Activated CD4-positive, CD25-positive, alpha-beta regulatory T cell treated with anti-CD3 and anti-CD28 coated beads, Interleukin-2, amount 50 U/mL, for 16 hours (primary cell): ENCODE measurements around the gene KLHL10.

Experiments
- DNase-seq: peaks from one replicate; pipeline ENCODE4 v3.0.0-alpha.2; 2020; ENCODE audit warnings: low read depth, low spot score

KLHL10 gene

DNA sequence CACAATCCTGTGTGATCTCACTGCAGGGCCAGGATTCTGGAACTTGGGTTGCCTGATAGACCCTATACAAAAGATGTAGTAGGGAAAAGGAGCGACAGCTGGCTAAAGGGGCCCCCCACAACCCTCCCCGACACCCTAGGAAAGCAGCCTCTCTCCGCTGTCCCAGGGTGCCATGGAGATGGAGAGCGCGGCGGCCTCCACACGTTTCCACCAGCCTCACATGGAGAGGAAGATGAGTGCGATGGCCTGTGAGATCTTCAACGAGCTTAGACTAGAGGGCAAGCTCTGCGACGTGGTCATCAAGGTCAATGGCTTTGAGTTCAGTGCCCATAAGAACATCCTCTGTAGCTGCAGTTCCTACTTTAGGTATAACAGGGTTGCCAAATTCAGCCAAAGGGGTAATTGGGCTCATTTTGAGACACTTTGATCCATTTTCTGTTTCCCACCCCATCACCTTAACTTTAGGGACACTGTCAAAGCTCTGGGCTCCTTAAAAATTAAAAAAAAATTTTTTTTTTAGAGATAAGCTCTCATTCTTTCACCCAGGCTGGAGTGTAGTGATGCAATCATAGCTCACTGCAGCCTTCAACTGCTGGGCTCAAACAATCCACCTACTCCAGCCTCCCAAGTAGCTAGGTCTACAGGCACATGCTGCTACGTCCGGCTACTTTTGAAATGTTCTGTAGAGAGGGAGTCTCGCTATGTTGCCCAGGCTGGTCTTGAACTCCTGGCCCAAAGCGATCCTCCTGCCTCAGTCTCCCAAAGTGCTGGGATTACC lies at the start of gene KLHL10:
Gene KLHL10 (plus strand): TSS at position 65 of the 778 bp plus-strand sequence. CDS start 108 bp downstream, at position 173.
- DNase-seq = no peak

DNA sequence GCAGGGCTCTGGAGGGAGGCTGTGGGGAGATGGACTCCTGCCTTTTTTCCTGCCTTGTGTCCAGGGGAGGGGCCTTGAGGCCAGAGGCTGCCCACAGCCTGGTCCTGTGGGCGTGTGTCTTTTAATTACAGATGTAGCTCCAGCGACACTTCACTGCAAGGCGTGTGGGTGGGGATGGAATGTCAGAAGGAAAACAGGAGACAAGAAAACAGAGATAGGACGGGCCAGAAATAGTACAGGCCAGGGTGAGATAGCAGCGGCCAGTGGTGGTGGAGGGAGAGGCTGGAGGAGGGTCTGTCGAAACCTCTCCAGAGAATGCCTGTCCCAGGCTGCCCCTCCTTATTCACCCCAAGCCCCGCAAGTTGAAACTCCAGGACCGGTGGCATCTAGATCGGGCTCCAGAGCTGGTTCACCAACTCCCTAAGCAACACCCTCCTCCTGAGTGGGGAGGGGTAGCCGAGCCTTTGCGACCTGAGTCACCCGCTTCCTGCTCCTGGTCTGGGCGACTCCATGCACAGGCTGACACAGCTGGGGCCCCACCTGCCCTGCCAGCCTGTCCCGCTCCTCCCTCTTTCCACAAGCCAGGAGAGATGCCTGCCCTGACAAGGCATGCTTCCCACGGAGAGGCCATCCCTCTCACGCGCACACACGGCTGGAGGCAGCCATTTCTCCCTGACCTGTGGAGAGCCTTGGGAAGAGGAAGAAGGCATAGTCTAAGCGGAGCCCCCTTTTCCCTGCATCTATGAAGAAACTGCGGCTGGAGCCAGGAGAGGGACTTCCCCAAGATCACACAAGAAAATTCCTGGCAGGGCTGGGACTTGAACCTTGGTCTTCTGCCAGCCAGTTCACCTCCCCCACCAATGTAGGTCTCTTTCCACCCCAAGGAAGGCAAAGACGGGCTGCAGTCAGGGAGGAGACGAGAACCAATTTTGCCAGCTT lies 44.5 kb upstream of the KLHL10 start:
- DNase-seq = no peak

DNA sequence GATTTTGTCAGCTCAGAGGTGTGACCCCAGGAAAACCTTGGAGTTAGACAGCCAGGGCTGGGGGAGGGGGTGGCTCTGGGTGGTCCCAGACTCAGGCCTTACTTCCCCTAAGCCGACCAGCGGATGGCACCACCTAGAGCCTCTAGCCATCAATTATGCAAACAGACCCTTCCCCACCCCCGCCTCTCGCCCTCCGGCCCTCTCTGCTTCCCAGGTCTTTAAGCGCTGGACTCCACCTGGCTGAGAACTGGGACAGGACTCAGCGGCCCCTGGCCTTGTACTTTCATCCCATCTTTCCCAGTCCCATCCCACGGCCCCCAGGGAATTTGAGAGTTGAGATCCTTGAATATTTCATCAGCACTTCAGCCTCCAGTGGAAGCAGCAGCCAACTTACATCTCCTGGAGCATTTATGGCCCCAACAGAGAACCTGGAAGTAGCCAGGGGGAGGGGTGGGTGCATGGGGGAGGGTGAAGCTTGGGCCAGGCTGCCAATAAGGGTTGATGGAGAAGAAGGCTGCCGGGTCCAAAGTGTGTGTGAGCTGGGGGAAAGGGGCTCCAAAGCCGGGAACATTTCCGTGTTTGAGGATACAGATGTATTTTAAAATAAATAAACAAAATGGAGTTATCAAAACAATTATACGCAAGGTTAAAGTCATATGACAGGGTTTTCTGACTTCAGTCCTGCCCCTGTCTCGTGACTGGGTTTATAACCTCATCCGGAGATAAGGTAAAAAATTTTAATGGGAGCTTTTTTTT lies 43.7 kb upstream of the KLHL10 start:
- no peak for DNase-seq

DNA sequence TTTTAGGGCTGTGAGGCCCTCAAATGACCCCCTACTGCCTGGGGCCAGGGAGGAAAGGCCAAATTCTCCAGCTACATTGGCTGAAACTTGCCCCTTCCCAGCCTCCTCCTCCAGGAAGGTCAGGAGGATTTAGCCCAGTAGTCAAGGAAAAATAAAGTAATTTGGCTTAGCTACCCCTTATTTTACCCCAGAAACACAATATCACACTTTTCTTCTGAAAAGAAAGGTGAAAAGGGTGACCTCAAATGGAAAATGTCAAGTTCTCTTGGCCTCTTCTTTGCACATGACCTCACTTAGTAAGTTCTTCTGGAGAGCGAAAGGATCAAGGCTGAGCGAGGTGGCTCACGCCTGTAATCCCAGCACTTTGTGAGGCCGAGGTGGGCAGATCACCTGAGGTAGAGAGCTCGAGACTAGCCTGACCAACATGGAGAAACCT lies 43.1 kb upstream of the KLHL10 start:
- DNase-seq = no peak

DNA sequence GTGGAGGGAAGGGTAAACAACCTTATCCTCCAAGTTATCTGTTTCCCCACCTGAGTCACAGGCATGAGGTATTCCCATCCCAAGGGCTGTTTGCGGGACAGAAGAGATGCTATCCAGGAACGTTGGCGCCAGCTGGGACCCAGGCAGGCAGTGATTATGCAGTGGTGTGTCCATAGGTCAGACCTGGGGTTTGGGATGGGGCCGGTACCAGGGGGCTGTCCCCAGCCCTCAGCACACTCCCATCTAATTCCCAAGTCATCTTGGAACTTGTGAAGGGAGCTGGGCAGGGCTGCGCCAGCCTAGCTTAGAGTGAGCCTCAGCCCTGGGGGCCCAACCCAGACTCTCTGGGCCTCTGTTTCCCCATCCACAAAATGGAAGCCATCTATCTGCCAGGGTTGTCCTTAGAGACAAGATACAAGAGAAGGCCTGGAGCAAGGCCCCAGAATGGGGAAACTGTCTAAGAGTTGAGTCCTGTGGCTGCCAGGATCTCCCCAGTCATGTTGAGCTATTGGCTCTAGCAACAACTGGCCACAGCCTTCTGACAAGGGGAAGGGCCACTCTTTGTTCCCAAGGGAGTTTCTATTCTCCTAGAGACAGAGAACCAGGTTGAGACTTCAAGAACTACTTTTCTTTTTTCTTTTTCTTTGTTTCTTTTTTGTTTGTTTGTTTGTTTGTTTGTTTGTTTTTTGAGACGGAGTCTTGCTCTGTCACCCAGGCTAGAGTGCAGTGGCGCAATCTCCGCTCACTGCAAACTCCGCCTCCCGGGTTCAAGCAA lies 41.3 kb upstream of the KLHL10 start:
- no peak for DNase-seq

DNA sequence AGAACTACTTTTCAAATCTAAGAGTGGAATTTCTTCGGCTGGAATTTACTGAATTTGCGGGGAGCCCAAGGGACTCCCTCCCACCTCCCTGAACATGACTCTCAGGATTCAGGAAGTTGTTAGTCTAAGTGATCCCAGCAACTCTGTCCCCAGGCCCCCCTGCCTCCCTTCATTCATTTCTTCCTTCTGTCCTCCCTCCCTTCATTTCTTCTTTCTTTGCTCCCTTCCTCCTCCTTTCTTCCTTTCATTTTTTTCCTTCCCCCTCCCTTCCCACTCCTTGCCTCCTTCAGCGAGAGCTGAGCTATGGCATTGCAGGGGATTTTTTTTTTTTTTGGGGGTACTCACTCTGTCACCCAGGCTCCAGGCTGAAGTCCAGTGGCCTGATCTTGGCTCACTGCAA lies 40.2 kb upstream of the KLHL10 start:
- DNase-seq = no peak

DNA sequence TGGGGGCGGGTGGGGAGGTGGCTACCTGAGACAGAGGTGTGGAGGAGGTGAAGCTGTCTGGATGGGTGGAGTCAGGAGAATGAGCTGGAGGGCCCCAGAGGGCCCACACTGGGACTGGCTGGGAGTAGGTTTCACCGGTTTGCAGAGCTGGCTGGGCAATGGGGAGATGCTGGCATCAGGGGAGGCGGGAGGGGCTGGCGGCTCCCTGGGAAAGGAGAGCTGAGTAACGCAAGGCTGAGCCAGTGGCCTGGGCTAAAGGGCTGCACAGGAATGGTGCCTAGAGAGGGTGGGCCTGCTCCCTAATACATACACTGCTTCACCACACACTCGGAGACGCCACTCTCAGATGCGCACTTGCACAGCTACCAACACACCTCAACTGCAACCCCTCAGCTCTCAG lies 38.3 kb upstream of the KLHL10 start:
- no peak for DNase-seq

DNA sequence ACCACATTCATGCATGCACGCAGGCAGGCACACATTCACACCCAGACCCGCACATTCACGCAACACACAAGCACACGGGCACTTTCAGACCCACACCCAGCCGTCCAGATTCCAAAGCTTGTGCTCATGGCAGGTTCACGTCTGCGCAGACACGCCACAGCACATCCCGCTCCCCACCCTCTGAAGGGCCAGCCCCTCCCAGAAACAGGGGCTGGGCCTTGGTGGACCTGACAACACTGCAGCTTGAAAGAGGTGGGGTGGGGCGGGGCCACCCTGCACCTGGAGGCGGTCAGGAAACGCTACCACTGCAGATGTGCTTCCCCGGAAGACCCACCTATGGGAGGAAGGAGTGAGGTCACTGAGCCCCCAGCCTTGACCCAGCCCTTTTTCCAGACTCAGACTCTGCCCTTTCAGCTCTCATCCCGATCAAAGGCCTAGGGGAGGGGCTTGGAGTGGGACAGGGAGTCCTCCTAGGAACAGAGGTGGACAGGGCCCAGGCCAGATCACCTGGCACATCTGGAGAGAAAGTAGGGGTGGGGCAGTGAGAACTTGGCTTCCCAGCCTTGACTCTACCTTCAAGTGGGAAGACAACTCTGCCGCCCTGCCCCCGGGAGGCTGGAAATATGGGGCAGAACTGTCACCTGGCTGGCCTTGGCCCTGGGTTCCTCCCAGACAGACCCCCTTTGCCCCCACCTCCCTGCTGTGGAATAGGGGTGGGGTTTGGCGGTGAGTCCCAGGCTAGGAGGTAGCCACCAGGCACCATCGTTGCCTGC lies 36.8 kb upstream of the KLHL10 start:
- no peak for DNase-seq

DNA sequence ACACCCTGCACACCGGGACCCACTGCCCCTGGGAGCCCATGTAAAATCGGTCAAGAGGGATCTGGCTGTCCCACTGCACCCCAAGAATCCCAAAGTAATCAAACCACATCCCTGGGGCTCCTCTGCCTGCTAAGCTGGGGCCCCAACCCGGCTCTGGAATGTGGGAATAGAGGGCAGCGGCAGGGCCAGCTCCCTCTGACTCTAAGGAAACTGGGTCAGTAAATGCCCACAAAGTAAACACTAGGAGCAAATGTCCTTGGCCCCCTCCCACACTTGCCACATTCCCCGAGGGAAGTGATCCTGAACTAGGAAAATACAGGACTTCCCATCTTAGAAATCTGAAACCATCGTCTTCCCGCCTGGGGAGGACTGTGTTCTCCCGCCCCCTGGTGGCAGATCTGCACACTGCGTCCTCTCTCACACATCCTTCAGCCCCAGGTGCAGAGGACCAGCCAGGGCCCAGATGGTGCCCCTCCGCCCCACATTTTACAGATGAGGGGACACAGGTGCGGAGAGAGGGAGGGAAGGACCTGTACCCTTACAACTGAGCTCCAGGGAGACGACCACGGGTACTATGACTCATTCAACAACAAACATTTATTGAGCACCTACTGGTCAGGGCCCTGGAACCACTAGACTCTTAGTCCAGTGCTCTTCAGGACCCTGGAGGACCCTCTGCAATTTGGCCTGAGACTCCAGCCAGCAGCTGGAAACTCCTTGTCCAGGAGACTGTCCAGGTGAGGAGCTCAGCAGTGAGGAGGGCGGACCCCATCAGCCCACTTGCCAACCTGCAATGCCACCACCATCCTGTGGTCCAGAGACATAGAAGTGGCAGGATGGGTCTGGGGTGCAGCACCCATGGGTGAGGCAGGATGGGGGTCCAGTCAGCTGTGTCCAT lies 36.0 kb upstream of the KLHL10 start:
- DNase-seq = peak; percentile 56

DNA sequence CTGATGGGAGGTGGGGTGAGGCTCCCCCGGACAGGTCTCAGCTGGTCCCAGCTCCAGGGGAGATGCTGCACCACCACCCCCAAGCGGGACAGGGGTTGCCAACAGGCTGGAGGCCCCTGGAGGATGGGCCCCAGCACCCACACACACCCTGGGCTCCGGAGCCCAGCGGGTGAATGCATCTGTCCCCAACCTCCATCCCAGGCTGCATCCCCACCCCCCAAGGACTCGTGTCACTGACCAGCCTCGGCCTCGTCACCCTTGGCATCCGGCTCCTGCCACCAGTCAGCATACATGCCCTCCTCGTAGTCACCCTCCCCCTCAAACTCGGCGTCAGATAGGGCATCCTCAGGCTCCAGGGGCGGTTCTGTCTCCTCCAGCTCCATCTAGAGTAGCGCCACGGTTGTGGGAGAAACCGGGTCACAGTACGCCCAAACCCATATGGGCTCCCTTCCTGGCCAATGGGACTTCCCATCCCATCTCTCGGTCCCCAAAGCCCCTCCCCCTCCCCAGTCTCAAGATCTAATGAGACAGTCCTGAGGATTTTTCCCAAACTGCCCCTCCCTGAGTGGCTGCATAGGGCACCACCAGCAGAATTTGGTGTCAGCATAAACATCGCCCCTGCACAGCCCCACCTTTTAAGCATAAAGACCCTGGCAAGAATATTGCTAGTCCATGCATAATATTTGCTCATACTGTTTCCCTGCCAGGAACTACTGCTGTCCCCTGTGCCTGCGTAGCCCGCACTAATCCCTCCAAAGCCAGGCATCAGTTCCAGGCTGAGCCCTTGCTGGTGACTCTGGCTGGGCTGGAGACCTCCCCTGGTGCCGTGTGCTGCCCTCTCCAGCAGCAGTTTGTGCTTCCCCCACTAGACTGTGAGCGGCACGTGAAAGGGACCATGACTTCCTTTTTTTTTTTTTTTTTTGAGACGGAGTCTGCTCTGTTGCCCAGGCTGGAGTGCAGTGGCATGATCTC lies 34.3 kb upstream of the KLHL10 start:
- no peak for DNase-seq

DNA sequence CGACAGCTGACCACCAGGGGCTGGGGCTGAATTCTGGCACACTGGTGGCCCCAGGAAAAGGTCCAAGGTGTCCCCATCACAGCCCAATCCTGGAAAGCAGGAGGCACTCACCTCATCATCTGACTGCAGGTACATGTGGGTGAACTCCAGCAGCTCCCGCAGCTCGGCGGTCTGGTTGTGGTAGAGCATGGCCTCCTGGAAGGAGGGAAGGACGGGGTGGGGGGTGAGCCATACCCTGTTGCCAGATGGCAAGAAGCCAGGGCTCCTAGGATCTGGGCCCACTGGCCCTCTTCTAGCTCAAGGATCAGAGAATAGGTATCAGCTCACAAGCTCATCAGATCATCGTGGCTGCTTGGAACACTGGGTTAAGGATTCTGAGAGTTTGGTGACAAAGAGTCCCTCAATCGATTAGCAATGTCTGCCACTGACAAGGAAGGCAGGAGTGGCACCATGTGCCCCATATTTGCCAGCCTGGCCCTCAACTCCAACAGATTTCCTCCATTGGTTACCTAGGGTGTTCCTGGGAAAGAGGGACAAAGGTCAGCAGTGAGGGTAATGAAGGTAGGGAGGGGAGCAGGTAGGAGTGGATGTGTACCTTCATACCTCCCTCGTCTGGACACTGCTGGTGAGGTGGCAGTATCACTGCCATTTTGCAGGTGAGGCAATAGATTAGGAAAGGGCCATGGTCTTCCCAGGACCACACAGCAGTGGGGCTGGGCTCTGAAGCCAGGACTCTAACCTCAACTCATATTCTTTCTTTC lies 30.8 kb upstream of the KLHL10 start:
- DNase-seq = no peak

DNA sequence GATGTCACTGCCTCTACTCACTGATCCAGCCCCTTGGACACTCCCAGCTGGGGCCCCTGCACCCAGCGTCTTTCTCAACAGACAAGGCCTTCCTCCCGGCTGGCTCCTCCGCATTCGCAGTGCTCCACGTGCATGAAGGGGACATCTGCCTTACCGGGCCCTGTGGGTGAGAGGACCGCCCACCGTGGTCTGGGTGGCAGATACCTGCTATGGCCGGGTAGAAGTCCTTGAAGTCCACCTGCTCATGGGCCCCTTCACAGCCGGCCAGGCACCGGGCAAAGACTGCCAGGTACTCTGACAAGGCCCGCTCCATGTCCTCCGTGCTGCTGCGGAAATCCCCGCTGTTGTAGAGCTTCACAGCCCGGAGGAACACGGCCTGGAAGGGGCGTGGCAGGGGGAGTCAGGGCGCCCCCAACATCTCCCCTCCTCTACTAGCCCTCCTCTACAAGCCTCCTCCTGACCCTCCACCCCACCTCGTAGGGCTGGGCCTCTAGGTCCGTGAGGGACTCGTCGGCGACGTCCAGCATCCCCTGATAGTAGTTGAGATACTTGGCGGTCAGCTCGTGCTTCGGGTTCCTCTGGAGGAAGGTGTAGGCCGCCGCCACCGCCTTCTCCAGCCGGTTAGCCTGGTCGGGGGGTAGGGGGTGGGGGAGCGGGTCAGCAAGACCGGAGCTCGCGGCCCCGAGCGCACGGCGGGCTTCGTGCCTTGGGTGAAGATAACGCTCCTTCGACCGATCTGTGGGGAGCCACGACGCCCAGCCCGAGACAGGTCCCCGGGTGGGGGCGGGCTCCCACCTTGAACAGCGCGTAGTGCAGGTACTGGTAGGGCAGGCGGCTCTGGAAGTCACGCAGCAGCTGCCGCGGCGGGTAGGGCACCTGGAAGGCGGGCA lies 26.7 kb upstream of the KLHL10 start:
- DNase-seq = no peak

DNA sequence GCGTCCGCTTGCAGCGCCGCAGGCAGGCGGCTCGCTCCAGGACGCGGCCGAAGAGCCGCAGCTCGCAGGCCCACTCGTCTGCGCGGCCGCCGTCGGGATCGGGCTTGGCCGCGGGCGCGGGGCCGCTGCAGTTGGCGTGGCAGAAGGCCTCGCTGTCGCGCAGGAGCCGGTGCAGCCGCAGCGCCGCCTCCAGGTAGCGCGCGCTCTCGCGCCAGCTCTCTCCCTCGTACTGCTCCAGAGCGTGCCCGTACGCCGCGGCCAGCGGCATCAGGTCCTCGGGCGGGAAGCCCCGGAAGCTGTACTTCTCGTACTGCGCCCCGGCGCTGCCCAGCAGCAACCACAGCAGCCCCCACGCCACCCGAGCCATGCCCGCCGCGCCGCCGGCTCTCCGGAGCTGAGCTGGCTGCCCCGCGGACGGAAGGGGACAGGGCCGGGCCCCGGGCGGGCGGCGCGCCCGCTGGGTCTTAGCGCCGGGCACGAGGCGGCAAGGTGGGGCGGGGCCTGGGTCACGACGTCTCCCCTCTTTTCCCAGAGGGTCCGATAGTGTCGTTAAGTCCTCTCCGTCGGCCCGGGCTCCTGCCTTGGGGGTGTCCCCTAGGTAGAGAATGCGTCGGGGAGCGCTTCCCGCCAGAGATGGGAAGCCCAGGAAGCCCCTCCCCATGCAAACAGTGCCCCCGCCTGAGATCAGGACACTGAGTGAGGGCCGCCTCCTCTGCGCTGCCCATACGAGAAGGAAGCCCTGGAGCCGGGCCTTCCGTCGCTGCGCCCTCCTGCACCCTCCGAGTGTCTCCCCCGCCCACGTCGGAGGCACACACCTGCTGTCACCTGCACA lies 25.9 kb upstream of the KLHL10 start, which contains the start of gene P3H4:
Gene P3H4 (minus strand): TSS at position 401 of the 832 bp plus-strand sequence. CDS start 34 bp downstream, at position 367.
- DNase-seq = peak; percentile 33

DNA sequence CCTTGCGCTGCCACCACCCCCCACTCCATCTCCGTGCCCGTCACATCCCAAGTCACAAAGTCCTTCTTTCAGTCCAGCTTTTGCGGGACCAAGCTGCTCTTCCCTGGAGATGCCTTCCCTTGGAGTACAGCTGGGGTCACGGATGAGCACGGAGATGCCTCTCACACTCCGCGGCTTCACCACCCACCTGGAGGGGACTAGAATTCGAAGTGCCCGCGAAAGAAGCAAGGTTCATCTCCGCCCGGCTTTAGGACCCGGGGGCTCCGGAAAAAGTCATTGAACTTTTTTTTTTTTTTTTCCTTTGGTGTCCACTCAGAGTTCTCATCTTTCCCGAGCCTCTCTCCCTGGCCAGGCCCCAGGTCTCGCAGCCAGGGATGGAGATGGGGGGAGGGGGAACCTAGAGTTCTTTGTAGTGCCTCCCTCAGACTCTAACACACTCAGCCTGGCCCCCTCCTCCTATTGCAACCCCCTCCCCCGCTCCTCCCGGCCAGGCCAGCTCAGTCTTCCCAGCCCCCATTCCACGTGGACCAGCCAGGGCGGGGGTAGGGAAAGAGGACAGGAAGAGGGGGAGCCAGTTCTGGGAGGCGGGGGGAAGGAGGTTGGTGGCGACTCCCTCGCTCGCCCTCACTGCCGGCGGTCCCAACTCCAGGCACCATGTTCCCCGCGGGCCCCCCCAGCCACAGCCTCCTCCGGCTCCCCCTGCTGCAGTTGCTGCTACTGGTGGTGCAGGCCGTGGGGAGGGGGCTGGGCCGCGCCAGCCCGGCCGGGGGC lies 25.1 kb upstream of the KLHL10 start, which contains the start of gene FKBP10:
Gene FKBP10 (plus strand): TSS at position 624 of the 771 bp plus-strand sequence. CDS start 31 bp downstream, at position 655.
- DNase-seq = no peak
